HG03095 (cell line): ENCODE data around the gene ARHGEF10L.

Experiments used
- ATAC-seq: cut with Tn5 transposase; IDR thresholded peaks from one replicate; pipeline ENCODE4 v1.9.1; 2021; ENCODE audit warnings: moderate library complexity; ENCODE audit not compliant: unreplicated experiment

ARHGEF10L gene

DNA sequence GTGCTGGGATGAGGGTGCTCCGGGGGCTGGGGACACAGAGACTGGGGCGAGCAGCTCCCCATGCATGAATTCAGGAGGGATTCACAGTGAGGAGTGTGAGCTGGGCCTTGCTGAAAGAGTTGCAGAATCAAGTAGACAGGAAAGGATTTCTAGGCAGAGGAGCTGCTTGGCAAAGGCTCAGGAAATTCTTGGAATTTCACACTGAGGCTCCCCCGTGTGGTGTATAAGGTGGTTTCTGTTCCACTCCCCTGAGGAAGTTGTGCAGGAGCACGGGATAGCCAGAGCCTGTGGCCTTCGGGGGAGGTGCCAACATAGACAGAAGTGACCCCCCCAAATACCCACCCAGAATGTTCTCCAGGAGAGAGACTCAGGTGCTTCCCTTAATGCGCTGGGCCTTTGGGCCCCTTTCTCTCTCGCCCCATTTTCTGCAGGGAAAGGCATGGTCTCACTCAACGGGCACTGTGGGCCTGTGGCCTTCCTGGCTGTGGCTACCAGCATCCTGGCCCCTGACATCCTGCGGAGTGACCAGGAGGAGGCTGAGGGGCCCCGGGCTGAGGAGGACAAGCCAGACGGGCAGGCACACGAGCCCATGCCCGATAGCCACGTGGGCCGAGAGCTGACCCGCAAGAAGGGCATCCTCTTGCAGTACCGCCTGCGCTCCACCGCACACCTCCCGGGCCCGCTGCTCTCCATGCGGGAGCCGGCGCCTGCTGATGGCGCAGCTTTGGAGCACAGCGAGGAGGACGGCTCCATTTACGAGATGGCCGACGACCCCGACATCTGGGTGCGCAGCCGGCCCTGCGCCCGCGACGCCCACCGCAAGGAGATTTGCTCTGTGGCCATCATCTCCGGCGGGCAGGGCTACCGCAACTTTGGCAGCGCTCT, 157.2 kb downstream of the ARHGEF10L start:
- ATAC-seq: no peak

DNA sequence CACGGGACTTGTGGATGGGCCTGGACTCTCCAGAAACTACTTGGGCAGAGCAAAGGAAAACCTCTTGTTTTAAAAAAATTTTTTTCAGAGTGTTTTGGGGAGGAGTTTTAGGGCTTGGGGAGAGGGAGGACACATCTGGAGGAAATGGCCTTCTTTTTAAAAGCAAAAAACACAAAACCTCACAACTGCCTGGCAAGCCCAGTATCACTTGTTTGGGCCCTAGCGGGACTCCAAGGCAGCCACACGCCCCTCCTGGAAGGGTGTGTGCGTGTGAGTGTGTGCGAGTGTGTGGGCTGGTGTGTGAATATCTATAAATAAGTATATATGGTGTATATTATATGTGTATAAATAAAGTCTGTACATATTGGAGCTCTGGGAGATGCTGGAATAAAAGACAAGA, 158.0 kb downstream of the ARHGEF10L start:
- ATAC-seq: no peak

DNA sequence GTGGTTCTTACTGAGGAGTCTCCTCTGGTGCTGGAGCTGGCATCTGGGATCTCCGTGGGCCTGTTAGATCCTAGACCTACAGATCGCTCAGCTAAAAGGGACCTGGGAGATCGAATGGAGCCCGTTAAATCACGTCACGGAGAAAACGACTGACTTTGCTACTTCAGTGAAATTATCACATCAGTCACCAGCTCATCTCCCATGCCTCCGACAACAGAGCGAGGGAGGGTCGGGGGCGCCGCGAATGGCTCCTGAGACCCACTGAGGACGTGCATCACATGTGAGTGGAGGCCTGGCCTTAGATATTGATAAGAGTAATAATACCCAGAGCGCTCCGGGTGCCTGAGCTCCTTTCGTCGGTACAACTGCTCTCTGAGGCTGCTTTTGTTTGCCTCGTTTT, 160.1 kb downstream of the ARHGEF10L start:
- ATAC-seq: no peak

DNA sequence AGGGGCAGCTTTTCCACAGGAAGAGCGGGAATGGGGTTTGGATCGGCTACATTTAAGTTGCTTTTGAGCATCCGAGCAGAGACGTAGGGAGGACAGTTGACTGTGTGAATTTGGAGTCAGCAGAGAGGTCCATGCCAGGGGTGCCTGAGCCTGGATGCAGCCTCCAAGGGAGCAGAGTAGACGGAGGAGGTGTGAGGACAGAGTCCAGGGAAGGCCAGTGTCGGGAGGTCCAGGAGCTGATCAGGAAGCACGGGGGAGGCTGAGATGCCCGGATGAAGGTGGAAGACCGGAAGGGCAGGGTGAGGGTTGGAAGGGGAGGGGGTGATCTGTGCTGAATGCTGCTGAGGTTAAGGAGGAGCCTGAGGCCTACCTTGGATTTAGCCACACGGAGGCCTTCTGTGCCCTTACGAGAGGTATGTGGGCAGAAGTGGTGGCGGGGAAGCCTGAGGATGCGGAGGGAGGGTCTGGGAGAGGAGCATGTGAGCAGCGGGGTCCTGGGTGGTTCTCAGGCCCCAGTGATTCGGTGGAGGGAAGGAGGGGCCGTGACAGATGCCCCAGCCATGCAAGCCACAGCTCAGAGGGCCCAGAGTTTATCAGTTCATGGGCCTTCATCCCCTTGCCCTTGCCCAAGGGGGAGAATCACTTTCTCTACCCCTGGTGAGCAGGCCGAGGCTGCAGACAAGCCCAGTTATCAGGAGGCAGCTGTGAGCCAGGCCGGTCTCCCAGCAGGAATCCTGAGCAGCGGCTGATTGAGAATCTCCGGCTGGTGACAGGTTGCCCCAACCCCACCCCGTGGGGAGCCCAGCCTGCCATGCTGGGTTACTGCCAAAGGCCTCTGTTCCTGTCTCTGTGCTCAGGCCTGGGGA, 161.7 kb downstream of the ARHGEF10L start:
- ATAC-seq: no peak

DNA sequence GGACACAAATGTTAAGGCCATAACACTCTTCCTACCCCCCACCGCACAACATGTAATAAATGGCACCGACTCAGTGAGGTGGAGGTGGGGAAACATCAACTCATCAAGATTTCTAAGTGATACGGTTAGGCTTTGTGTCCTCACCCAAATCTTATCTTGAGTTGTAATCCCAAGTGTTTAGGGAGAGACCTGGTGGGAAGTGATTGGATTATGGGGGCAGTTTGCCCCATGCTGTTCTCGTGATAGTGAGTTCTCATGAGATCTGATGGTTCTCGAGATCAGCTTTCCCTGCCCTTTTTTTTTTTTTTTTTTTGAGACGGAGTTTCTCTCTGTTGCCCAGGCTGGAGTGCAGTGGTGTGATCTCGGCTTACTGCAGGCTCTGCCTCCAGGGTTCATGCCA, 164.7 kb downstream of the ARHGEF10L start:
- ATAC-seq: no peak

DNA sequence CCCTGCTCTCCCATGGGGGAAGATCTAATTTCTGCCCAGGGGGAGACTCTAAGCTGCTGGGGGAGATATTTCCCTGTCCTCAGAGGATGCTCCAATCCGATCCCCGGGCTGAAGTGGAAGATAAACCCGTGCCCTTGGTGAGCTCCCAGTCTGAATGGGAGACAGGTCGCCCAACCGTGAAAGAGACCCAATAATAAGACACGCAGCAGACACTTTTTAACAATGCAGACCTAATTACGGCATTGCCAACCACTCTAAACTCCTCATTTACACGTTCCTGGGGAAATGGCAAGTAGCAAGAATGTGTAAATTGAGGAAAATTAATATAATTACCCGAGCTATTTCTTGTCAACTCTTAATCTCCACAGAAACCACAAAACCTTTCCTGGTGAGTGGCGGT, 166.9 kb downstream of the ARHGEF10L start:
- ATAC-seq: no peak

DNA sequence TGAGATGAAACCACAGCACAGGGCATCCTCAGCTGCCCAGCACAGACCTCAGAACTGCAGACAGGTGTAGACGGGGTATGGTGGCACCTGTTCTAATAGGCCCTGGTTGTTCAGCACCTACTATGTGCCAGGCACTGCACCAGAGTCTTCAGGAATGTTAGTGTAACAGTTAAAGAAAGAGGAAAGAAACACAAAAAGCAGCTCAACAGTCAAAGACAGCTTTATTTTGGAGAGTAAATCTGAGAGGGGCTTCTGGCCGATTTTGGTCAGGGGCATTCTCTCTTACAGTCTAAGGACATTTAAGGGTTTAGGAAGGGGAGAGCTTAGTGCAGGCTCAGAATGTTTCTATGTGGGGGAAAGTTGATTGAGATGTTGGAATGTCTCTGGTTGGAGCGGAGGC, 170.5 kb downstream of the ARHGEF10L start:
- ATAC-seq: no peak

DNA sequence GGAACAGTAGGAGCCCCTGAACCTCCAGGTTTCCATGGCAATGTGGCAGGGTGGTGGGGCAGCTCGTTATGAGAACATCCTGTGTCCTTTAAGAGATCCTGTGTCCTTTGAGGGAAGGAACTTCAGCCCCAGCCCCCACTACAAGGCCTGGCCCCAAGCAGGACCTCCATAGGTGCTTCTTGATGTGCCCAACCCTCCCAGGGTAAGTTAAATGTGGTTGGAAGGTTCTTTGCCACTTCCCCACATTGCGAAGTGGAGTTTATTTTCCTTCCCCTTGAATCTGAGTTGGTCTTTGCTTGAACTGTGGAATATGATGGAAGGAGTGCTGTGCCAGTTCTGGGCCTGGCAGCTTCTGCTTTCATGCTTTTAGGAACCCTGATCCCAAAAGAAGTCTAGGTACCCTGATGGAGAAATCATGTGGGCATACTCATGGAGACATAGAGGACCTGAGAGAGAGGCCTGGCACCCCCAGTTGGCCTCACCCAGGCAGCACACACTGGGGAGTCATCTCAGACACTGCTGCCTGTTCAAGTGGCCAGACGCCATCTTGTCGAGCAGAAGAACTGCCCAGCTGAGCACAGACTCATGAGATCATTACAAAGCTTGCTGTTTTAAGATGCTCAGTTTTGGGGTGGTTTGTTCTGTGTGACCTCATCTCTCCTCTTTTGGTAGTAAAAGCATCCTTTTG, 171.5 kb downstream of the ARHGEF10L start:
- no peak for ATAC-seq

DNA sequence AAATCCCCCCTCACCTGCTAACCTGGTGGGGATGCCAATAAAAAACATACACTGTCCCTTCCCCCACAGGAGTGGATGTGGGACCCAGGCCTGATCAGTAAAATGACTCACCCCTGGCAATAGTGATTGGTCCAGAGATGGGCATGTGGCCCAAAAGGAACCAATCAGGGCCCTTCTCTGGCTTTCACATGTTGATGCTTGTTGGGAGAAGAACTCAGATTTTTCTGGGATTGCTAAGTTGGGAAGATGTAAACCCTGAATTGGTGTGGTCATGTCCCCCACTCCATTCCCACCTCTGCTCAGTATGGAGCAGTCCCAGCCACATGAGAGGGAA, 172.0 kb downstream of the ARHGEF10L start:
- ATAC-seq: no peak

DNA sequence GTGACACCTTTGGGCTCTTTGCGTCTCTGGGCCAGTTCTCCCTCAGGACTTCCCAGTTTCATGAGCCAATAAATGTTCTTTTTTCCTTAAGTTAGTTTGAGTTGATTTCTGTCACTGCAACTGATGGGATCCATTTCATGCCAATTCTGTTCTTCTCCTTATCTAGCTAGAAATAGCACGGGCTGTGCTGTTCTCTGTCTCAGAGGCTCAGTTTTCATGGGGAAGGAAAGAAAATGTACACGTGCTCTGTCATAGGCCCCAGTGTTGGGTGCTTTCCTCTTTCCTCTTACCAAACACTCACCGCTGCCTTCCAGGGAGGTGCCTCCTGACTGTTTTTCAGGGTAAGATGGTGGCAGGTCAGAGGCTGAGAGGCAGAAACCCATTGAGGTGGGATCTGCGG, 172.4 kb downstream of the ARHGEF10L start:
- ATAC-seq: no peak

DNA sequence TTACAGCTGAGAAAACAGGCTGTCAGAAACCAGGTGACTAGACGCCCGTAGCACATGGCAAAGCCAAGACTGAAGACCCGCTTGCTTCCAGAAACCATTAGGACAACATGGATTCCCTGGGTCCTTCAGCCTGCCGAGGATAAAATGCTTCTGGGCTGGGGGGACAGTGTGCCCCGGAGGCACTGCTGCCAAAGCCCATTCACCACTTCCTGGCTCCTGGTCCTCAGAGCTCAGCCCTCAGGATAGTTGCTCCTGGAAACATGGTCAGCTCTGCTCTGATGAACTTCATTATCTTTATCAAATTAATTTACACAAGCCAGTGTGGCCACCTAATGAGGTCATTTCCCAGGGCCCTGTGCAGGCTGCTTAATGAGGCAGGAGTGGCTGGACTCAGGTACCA, 174.5 kb downstream of the ARHGEF10L start:
- no peak for ATAC-seq

DNA sequence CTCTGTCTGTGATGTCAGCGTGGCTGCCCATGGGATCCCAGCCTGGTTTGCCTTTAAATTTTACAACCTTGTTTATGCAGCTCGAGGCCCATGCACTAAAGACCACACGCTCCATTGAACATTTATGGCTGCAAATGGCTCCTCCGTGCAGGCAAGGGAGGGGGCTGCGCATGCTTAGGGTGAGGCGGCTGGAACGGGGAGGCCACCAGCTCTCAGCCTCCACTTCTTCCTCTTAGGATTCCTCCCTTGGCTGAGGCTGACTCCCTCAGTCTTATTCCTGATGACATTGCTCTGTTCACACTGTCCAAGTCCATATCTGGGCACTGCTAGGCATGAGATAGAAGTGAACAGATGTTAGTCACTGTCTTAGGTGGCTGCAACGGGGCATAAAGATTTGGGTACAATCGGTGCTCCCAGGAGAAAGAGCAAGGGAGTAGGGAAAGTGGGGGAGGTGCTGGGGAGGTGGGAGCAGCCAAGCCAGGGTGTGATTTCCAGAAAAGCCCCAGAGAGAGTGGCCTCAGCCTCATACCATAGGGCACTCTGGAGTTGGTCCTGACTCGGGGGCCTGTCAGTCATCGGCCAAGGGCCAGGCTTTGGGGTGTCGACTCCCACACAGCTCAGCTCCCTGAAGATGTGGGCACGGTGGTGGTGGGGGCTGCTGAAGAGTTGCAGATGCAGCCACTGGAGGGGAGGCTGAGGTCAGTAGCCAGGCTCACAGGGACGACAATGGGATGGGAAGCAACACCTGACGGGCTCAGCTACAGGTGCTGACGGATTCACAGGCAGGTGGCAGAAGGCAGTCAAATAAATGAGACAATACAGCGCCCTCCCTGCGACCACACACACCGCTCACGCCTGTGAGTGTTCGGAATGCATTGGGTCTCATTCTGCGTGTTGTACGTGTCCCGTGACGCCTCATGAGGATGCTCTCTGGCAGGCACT, 178.4 kb downstream of the ARHGEF10L start:
- ATAC-seq: no peak

DNA sequence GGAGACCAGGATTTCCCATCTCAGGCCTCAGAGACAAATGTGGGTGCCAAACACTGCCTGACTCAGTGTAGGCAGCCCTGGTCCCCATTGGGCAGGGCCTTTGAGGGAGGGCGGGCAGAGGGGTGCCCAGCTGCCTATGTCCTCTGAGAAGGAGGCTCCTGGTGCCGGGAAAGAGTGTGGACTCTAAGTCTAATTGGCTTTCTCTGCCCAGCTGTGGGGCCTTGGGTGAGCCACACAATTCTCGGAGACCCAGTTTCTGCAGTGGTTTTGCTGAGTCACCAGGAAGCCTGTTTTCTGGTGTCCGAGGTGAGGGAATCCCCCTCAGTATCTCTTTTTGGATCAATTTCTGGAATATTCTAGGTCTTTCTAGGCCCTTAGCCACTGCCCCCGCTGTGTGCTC, 180.4 kb downstream of the ARHGEF10L start:
- no peak for ATAC-seq

DNA sequence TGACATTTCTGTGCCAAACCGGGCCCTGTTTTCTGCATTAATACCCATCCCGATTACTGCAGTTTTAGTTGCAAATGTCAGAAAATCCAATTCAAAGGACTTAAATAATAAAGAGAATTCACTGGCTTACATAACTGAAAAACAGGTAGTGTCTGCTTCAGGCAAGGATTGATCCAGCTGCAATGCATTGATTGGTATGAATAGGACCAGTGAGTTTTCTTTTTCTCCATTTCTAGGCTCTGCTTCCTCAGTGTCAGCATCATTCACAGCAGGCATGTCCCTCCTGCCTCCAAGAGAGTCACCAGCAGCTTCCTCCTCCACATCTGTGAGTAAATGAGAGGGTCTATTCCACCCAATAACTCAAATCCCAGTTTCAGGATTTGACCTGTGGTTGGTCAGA, 181.9 kb downstream of the ARHGEF10L start:
- ATAC-seq: no peak

DNA sequence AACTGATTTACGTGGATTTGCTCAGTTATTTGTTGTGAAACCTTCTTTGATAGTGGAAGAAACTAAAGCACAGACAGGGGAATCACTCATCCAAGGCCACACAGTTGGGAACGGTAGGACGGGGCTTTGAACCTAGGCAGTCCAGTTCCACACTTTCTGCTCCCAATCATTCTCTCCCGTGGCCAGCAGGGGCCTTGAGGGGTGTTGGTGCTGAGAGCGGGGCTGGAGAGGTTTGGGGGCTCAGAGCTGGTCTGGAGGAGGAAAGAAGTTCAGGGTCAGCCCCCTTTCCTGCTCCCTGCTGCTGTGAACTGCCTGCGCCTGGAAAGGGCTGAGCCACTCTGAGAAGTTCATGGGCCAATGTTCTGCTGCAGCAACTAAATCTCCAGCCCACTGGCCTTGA, 184.2 kb downstream of the ARHGEF10L start:
- ATAC-seq: no peak

DNA sequence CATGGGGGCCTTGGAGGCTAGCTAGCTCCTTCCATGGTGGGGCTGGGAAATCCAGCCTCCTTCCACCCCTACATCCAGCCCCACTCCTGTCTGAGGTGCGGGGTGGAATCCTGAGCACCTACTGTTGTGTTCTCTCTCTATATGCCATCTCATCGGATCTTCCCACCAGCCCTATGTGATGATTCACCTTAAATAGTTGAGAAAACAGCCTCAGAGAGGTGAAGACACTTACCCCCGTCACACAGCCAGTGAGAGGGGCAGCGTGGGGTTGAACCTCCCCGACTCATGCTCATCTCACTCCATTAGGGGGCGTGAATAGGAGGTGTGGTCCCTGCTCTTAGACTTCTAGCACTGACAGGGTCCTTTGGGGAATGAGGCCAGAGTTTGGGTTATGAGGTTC, 184.7 kb downstream of the ARHGEF10L start:
- no peak for ATAC-seq

DNA sequence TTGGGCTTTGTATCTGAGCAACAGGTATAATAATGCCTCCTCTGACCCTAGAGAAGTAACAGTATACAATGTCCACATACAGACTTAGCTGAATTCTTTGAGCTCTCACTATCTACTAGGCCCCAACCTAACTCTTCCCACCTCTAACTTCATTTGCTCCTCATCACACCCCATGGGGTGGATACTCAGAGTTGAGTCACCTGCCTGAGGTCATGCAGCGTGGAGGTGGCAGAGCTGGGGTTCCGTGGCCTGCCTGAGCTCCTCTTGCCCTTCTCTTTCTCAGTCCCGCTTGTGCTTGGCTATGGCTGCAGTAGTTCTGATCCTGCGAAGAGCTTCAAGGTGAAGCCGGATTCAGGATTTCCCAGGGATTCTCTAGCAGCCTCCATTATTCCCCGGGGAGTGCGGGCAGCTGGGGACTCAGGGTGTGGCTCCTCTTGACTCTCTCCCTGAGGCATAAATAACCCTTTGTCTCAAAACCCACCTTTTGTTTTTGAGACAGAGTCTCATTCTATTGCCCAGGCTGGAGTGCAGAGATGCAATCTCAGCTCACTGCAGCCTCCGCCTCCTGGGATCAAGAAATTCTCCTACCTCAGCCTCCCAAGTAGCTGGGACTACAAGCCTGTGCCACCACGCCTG, 185.7 kb downstream of the ARHGEF10L start:
- ATAC-seq: no peak

DNA sequence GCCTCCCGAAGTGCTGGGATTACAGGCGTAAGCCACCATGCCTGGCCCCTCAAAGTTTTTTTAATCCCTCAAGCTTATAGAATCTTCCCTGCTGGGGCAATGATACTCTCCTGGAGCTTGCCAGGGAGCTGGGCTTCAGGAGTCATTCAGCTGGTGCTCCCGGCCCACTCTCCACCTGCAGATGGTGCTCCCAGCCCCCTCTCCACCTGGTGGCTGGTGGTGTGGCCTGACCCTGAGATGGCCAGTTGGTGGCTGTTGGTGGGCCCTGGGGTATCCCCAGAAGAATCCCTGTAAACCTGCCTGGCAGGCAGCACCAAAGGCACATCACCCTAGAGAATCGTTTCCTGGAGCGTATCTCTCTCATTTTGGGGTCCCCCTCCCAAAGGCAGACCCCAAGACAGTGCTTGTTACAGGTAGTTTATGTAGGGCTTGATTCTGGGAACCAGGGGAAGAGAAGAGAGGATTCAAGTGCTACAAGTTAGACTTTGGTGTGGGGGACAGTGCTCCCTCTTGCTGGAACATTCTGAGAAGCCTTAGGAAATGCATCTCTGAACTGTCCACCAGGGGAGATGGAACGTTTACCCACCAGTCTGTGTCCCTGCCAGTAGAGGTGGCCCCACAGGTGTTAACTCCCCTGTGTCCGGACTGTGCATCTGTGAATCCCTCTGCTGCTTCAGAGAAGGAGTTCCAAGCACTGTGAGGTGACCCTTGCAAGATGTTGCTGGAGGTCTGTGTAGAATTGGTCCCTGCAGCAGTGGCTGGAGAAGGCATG, 186.5 kb downstream of the ARHGEF10L start:
- ATAC-seq: no peak

DNA sequence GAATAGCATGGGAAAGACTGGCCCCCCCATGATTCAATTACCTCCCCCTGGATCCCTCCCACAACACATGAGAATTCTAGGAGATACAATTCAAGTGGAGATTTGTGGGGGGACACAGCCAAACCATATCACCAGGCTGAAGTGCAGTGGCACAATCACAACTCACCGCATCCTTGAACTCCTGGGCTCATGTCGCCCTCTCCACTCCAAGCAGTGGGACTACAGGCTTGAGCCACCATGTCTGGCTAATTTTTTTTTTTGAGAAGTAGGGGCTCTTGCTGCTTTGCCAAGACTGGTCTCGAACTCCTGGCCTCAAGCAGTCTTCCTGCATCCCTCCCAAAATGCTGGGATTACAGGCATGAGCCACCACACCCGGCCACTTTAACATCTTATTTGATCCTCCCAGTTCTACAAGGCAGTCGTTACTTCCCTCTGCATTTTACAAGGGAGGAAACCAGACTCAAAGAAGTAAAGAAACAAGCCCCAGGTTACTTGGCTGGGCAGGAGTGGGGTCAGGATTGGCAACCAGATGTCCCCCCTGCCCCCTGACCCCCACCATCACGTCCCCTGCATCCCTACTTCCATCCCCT, 188.7 kb downstream of the ARHGEF10L start:
- no peak for ATAC-seq
